CD4-positive, alpha-beta T cell treated with Interleukin-4 for 4 hours (primary cell): Measurements from ENCODE around the gene PNPLA5.

Experiments used
- DNase-seq: peaks from one replicate; pipeline ENCODE4 v3.0.0-alpha.2; 2020

PNPLA5 gene

DNA sequence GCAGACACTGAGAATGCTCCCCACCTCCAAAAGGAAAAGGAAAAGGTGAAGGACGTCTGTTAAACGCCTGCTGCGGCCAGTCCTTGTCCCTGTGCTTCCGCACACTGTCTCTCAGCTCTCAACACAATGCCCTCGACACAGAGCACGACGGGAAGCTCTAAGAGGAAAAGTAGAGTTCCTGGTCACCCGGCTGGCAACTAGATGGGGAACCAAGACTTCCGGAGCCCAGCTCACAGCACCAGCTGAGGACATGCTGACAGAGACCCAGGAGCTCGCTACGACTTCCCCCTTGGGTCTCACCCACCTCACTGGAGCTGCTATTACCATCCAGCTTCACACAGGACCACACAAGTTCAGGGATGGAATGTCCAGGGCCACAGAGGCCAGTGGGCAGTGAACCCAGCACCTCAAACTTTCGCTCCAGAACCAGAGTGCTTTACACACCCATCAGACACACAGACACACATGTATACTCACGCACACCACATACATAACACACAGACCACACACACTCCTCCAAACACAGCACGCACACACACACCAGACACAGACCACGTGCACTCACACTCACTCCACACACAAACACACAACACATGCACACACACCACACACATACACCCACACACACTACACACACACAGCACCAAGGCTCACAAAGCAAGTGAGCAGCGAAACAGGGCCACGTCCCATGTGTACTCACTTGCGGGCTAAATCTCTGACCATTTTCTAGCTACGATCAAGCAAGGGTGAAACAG lies 39.1 kb downstream of the PNPLA5 start:
- DNase-seq: no peak

DNA sequence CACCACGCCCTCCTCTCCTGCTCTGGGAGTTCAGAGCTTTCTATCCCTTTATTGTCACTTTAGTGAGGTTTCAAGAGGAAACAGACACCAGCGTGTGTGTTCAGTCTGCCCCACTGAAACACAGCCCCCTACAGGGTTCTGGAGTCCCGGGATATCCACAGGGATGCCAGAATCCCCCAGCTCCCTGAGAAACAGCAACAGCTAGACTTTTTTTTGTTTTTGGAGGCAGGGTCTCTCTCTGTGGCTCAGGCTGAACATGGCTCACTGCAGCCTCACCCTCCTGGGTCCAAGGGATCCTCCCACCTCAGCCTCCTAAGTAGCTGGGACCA lies 39.9 kb downstream of the PNPLA5 start:
- no peak for DNase-seq

DNA sequence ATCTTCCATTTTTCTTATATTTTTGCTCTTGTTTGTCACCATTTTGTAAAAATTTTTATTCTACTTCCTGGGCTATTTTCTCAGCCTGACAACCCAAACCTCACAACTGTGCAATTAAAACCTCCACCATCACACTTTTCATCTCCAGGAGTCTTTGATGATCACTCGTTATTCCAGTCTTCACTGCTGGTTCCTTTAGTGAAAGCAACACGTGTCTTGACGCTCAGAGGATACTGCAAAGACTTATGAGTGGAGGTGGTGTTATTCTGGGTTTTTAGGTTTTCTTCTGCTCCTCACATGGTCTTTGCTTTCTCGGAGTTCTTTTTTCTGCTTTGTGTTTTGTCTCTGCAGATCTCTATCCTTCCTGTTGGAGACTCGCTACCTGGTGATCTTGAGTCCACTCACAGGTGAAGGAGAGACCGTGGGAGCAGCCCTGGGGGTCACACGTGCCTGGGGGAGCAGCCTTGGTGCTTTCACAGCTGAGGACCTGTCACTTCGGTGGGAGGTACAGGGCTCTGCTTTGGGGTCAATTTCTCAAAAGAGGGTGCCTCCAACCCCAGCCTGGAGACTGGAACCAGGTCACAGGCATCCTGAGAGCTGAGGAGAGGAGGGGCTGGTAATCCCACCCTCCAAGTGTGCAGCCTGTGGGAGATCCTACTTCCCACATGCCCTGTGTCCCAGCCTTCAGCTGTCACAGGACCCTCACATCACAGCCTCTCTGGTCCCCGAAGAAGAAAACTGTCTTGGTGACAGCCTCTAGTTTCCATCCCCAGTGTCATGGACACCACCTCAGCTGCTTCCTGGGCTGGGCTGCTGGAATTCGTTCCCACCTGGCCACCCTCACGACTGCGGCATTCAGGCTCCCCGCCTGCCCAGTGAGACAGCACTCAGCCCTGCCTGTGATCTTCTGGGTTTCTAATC lies 40.5 kb downstream of the PNPLA5 start:
- no peak for DNase-seq

DNA sequence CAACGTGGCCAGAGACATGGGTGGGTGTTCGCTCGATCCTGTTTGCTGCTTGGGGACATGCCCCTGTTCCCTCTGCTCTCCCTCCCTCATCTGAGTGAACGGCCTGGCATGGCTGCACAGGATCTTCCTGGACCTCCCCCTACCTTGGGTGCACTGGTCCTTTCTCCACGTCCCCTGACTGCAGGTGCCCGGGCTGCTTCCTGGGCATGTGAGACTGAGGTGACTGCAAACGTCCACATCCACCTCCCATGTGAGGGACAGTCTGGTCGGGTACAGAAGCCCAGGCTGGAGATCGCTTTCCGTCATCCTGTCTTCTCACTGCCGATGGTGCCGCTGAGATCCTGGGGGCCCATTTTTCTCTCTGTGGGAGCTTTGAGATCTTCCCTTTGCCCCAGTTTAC lies 41.3 kb downstream of the PNPLA5 start:
- DNase-seq: no peak

DNA sequence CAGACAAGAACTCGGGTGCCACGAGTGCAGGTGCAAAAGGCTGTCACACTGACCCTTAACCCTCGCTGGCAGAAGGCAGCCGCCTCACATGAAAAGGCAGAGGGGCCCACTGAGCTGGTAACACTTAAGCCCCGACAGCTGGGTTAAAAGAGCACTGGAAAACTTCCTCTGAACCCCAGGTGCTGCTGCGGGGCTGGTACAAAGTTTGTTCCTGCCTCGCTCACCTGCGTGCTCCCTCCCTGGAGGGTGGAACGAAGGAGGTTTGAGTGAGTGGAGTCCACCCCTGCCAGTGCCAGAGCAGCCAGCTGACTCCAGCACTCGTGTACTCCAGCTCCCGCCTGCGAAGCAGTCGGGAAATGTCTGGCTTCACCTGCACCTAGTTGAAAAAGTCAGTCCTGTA lies 42.1 kb downstream of the PNPLA5 start:
- no peak for DNase-seq

DNA sequence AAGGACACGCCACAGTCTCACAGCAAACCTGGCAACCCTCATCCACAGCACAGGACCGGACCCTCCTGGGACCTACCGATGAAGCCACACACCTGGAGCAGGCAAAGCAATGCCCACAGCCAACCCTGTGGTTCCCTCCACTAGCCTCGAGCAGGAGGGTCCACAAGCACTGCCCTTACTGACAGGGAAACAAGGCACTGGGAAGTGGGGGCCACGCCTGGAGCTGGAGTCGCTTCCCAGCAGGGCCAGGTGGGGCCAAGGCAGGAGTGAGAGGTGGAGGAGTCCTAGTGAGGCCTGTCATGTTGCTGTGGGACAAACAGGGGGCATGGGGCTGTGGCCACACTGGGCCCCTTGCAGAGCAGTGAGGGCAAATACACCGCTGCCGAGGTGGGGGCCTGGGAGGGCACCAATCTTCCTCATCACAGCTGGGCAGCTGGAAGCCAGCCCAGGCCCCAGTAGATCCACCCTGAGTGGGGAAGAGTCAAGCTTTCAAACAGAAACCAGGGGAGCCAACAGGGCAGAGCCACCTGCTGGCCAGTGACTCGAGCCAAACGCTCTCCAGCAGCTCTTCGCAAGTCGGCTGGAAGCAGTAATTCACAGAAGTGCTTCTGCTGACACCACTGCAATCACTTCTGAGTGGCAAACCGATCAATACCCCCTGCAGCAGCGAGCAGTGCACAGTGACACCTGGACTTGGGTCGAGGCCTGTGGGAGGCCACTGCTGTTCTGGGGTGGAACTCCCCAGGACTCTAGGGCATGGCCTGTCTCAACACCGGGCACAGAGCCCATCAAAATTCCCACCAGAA lies 43.2 kb downstream of the PNPLA5 start:
- no peak for DNase-seq

DNA sequence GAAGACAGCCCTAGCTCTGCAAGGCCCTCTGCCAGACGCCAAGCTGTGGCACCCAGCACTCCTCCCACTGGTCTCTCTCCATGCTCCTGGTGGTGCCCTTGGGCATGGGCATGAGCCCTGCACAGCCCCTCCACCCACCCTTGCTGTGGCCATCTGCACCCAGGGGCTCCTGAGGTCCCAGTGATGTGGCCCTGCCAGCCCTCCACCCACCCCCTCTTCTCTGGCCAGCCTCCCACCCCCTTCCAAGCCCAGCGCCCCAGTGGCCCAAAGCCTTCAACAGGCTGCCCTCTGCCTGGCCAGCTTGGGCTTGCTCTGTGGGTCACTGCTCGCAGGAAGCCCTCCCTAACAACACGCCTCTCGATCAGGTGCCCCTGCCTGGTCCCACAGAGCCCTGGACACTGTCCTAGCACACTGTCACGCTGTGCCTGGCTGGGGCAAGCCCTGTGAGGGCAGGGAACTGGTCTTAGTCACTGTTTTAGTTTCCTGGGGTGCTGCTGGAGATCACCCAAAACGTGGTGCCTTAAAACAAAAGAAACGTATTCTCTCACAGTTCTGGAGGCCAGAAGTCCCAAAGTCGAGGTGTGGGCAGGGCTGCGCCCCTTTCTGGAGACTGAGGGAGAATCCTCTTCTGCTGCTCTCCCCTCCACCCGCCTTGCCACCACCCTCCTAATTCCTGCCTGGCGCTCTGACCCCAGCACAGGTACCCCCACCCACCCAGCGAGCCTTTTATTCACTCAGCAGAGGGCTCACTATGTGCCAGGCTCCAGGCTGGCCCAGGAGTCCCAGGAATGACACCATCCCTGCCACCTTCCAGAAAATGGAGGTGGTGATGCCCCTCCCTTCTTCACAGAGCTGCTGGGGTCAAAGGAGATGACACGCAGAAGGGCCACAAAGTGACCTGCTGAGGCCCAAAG lies 44.2 kb downstream of the PNPLA5 start:
- no peak for DNase-seq

DNA sequence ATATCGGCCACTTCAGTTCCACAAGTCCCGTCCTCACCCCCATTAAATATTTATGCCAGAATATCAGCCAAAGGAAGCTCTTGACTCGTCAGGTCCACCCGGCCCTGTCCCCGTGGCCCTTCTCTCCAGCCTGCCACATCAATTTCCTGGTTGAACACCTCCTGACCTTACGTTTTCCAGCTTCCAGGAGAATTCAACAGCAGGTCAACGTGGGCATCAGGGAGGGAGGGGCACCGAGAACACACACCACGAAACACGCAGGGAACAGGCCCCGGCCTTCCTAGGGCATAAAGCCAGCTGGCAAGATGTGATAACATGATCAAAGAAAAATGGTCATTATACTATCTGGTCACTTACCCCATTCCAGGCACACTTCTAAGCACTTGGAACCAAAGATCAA lies 44.8 kb downstream of the PNPLA5 start:
- no peak for DNase-seq

DNA sequence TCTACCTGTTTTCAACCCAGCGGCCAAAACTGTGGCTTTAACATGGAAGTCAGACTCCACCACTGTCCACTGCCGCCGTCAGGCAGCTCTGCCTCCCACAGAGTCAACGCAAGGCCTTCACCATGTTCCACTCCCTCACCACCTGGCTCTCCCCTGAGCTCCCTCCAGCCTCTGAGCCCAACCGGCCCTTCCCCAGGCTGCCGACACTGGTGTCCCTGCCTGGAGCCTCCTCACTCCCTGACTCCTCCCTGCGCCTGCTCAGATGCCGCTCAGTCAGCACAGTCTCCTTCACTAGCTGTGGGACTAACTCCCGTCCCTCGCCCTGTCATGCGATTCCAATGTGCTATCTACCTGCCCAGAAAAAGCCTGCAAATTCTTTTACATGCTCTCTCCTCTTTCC lies 45.8 kb downstream of the PNPLA5 start:
- DNase-seq: no peak

DNA sequence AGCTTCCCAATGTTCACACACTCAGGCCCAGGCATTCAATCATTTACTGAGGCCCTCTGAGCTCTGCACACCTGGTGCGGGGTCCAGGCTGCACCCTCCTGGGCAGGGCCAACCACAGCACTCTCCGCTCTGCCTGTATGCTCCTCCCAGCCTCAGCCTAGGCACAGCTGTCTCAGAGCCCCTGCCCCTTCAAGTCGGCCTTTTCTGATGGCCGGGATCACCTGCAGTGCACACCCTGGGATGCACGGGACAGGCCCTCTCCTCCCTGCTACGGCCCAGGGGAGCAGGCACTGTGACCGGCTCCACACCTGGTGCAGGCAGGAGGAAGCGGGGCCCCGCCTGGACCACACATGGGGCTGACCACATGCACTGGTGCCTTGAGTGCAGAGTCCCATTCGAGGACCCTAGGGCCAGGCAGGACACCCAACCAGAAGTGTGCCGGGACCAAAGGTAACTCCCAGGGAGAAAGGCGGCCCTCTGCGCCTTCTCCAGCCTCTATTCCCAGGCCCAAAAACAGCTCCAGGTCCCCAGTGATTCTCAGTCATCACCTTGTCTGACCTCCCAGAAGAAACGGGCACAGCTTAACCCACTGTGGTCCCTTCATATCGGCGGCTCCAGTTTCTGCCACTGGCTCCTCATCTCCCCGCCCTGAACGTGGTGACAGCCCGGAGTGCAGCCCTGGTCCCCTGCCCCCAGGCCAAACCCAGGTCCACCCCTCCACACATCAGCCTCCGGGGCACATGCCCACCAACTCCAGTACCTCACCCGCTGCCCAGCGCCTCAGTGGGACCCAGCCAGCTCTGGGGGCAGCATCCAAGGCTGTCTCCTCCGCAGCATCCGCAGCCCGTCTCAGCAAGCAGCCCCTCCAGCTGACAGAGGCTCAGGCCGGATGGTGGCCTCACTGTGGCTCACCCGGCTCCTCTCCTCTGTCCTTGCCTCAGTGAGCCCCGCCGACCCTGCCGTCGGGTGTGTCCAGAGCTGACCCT lies 47.0 kb downstream of the PNPLA5 start:
- DNase-seq: no peak

DNA sequence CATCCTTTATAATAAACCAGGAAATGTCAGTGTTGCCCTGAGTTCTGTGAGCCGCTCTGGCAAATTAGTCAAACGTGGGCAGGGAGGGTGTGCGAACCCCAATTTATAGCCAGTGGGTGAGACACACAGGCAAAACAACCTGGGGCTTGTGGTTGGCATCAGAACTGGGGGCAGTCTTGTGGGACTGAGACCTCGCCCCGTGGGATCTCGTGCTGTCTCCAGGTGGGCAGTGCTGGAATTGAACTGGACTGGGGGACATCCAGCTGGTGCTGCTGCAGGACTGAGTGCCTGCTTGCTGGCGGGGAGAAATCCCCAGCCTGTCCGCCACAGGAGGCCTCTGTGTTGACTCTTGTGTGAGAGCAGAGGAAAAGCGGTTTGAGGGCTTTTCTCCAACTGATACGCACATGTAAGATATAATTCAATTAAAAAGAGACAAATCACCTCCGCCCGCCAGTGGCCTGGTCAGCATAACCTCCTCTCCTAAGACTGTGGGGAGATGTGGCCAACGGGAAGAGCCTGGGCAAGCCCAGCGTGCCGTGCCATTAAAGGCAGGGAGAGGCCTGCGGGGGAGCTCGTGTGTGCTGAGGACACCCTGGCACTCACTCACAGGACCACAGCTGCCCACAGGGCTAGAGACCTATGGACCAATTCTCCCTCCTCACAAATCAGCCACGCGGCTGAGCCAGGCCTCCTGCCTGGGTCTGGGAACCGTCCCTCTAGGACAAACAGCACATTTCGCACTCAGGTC lies 47.9 kb downstream of the PNPLA5 start:
- DNase-seq: no peak

DNA sequence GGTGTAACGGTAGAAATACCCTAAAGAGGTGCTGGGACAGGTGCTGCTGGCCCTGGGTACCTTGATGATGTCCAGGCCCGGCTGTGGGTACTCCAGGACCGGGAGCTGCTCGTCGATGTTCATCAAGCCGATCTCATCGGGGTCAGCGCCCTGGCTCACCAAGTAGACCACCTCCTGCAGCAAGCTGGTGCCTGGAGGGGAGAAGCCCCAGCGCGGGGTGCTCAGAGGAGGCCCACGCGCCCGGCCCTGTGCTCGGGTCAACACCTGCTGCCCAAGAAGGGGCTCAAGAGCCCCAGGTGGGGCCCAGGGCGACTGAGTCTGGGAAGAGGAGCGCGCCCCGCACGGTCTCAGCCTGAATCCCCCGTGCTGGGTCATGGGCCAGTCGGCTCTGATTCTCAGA lies 50.1 kb downstream of the PNPLA5 start:
- DNase-seq: no peak

DNA sequence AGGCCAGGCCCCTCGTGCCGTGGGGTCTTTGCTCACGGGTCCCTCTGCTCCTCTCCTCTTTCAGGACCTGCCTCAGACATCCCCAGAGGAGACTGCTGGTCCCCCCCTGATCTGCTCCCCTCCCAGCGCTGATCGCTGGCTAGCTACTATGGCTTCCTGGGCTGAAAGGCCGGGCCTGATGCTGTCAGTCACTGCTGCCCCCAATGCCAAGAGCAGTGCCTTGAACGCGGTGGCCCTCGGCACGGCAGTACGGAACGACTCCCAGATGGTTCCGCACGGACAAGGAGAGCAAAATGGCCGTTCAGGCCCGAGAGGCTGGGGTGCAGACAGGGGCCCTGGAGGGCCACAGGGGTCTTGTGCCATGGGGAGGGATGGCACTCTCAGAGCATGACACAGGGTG lies 51.0 kb downstream of the PNPLA5 start:
- no peak for DNase-seq

DNA sequence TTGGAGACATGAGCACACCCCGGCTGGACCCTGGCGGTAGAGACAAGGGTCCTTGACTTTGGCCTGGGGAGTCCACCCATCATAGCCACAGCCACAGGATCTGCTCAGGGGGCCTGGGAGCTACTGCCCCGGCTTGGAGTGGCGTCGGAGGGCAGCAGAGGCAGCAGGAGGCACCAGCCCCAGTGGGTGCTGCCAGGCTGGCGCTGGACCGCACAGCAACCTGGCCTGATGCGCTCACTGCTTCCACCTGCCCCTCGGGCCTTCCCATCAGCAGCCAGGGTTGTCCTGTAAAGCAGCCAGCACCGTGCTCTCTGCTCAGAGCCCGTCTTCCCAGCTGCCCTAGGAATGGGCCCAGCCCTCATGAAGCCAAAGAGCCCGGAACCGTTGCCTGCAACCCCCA lies 51.4 kb downstream of the PNPLA5 start:
- no peak for DNase-seq

DNA sequence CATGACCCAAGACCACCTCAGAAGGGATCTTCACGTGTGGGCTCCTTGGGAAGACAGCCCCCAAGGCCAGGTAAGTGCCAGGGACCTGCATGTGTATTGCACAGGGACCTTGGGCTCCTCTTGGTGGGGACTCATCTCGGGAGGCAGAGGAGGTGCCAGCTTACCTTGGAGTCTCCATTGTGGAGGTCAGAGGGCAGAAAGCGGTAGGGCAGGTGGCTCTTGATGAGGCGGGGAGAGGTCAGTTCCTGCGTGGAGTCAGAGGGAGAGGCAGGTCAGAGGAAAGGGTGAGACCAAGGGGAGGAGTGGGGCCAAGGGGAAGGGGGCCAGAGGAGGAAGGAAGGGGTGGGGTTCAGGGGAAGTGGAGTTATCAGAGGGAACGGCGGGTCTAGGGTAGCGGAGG lies 52.0 kb downstream of the PNPLA5 start:
- no peak for DNase-seq

DNA sequence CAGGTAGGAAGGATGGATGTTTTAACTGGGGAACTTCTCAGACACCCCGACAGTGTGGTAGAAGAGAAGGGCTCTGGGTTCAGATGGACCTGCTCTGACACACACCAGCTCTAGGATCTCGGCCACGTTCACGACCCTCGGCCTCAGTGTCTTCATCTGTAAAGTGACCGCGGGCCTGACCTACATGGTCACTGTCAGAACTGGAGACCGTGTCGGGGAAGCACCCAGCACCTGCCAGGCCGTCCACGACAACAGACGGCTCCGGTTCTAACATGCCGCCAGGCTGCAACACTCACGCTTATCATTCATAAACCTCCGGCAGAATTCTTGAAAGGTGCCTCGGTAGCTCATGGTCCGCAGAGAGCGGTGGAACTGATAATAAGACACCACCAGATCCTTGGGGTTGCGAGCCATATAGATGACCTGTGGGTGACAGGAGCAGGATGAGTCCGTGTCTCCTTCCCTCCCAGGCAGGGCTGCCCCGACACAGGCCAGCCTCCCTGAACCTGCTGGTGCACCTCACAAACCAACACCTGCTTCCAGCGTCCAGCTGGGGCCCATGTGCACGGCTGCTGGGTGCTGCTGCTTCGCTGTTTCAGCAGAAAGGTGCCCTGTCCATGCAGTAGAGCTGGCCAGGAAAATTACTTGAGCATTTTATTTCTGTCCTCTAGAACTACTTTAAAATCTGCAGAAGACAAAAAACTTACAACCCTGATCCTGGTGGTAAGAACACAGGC lies 53.1 kb downstream of the PNPLA5 start:
- no peak for DNase-seq

DNA sequence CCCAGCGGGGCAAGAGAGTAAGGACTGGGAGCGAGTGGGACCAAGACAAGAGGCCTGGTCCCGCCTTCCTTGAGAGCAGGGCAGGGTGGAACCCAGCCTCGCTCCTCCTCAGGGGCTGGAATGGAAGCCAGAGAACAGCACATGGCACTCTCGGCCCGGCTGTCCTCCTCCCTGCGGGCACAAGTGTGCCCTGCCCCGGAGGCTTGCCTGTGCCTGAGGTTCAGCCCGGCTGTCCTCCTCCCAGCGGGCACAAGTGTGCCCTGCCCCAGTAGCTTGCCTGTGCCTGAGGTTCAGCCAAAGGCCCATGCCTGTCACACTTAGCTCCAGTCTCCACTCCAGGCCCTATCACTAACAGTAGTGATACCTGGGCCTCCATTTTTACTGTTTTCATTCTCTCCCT lies 53.7 kb downstream of the PNPLA5 start:
- no peak for DNase-seq

DNA sequence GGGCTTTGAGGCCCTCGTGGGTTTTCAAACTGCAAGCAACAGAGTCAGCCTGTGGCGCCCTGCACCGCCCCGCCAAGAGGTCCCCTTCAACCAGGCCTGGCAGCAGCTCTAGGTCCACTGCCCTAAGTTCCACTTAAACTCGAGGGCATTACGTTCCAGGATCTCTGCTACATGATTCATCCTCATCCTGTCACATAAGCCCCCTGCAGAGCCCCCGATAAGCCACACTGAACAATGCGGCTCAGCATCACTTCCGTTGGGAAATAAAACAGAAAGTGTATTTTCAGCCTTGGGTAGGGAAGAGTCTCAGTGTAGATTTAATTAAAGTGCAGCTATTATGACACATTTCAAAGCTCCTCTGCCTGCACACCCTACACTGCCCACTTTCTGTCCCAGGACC lies 54.1 kb downstream of the PNPLA5 start:
- DNase-seq: no peak

DNA sequence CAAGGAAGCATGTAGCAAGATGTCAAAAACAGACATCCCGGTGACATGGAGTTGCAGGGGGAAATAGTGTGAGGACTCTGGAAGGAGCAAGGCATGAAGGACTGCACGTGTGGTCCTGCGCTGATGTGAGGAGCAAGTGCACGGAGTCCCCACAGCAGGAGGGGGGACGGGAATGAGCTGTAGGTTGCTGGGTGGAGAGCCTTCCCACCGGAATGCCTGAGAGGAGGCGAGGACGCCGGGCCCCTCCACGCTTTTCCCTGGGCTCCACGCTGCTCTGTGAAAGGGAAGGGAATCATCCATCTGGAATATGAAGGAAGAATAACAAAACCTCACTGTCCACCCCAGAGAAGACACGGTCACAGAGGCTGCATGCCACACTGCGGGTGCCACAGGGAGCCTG lies 56.1 kb downstream of the PNPLA5 start:
- DNase-seq: no peak

DNA sequence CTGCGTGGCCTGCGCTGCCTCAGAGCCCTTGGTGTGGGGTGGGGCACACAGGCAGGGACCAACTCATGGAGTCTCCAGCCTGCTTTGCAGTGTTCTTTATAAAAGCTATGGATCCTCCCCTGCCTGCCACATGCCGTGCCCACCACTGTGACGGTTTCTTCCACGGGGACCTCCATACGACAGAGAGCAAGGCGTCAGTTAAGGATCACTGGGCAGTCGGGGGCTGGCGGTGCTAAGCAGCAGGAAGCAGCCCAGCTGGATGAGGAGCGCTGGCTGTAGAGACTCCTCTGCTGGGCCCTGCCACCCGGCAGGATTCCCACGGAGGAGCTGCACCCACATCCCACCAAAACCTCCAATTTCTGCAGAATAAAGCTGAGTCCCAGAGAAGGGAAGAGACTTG lies 56.6 kb downstream of the PNPLA5 start:
- no peak for DNase-seq
